ENCODE data around the gene CEP112. TPM values are rescaled to one million over a fixed set of nuclear protein-coding genes. Genes with fewer than 3 reads are reported as not detected.

Gene CEP112
- total RNA-seq, 1 donor from 2014 or later, result 24.5 TPM

DNA sequence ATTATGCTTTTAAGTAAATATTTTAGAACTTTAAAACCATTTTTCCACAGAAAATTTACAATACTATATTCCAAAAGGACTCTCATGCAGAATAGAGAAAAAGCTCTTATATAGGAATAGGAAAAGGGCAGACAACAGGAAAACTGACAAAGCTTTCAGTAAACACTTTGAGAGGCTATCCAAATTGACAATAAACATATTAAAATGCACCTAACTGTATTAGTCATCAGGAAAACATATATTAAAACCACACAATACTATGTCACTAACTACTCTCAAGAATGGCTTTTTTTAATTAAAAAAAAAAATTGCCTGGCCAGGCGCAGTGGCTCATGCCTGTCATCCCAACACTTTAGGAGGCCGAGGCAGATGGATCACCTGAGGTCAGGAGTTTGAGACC lies 77.3 kb downstream of the CEP112 start:
- TF ChIP-seq, protein P1, sequence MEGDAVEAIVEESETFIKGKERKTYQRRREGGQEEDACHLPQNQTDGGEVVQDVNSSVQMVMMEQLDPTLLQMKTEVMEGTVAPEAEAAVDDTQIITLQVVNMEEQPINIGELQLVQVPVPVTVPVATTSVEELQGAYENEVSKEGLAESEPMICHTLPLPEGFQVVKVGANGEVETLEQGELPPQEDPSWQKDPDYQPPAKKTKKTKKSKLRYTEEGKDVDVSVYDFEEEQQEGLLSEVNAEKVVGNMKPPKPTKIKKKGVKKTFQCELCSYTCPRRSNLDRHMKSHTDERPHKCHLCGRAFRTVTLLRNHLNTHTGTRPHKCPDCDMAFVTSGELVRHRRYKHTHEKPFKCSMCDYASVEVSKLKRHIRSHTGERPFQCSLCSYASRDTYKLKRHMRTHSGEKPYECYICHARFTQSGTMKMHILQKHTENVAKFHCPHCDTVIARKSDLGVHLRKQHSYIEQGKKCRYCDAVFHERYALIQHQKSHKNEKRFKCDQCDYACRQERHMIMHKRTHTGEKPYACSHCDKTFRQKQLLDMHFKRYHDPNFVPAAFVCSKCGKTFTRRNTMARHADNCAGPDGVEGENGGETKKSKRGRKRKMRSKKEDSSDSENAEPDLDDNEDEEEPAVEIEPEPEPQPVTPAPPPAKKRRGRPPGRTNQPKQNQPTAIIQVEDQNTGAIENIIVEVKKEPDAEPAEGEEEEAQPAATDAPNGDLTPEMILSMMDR (conservative IDR thresholded peaks at IDR 0.05), result no peak
- Mint-ChIP-seq H3K36me3 (ENCODE audit: low read depth) (peaks cover 28% of the 10 kb centered on the region), H3K4me1 (no peaks in the 10 kb centered on the region)

DNA sequence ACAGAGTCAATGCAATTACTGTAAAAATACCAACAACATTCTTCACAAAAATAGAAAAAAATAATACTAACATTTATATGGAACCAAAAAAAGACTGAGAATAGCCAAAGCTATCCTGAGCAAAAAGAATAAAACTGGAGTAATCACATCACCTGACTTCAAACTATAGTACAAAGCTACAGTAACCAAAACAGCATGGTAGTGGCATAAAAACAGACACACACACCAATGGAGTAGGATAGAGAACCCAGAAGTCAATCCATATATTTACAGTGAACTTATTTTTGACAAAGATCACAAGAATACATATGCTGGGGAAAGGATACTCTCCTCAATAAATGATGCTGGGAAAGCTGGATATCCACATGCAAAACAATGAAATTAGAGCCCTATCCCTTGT lies 84.2 kb downstream of the CEP112 start:
- Mint-ChIP-seq H3K9me3 (peaks cover 17% of the 10 kb centered on the region), H3K4me3 (no peak overlapping the region), H3K27ac (ENCODE audit: unreplicated experiment) (no peak overlapping the region), H3K27me3 (ENCODE audit: low read depth) (no peaks in the 10 kb centered on the region), H3K36me3 (ENCODE audit: low read depth) (peaks cover 46% of the 10 kb centered on the region), H3K4me1 (no peaks in the 10 kb centered on the region)
- TF ChIP-seq, protein P1 (conservative IDR thresholded peaks at IDR 0.05), result no peak
- DNase-seq (ENCODE audit: low read depth, low spot score), result no peak

More for the DNA sequence above, 77.3 kb downstream of the CEP112 start:
- H3K4me3 Mint-ChIP-seq, result no peak overlapping the region
- no peak for DNase-seq (ENCODE audit: low read depth, low spot score)
- no peaks in the 10 kb centered on the region for H3K27me3 Mint-ChIP-seq (ENCODE audit: low read depth)
- H3K27ac Mint-ChIP-seq (ENCODE audit: unreplicated experiment), result no peak overlapping the region
- peaks cover 20% of the 10 kb centered on the region for H3K9me3 Mint-ChIP-seq

DNA sequence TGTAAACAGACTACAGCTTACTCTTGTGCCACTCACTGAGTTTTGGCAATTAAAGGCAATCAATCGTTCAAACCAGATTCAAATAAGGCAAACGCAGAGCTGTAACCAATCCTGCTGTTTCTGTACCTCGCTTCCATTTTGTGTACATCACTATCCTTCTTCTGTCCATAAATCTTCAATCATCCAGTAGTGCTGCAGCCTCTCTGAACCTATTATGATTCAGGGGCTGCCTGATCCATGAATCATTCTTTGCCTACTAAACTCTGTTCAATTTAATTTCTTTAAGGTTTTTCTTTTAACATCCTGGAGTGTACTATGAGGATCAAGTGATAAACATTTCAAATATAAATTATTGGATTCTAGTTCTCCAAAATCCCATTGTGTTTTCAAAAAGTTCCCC lies 93.9 kb downstream of the CEP112 start:
- no peak overlapping the region for H3K4me3 Mint-ChIP-seq
- no peak for DNase-seq (ENCODE audit: low read depth, low spot score)
- no peak overlapping the region for H3K27ac Mint-ChIP-seq (ENCODE audit: unreplicated experiment)
- H3K9me3 Mint-ChIP-seq, result peaks cover 4% of the 10 kb centered on the region
- H3K27me3 Mint-ChIP-seq (ENCODE audit: low read depth), result no peaks in the 10 kb centered on the region
- TF ChIP-seq, protein P1 (conservative IDR thresholded peaks at IDR 0.05), result no peak
- peaks cover 31% of the 10 kb centered on the region for H3K36me3 Mint-ChIP-seq (ENCODE audit: low read depth)
- H3K4me1 Mint-ChIP-seq, result no peaks in the 10 kb centered on the region

DNA sequence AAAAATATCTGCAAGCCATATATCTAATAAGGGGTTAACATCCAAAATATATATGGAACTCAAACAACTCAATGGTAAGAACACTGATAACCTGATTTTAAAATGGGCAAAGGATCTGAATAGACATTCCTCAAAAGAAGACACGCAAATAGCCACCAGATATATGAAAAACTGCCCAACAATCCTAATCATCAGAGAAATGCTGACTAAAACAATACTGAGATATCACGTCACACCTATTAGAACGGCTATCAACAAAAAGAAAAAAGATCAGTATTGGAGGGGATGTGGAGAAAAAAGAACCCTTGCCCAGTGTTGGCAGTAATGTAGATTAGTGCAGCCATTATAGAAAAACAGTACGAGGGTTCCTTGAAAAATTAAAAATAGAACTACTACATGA lies 97.2 kb downstream of the CEP112 start:
- Mint-ChIP-seq H3K36me3 (ENCODE audit: low read depth) (peaks cover 46% of the 10 kb centered on the region), H3K4me3 (no peak overlapping the region), H3K27me3 (ENCODE audit: low read depth) (no peaks in the 10 kb centered on the region), H3K27ac (ENCODE audit: unreplicated experiment) (no peak overlapping the region), H3K9me3 (peaks cover 7% of the 10 kb centered on the region), H3K4me1 (no peaks in the 10 kb centered on the region)
- no peak for DNase-seq (ENCODE audit: low read depth, low spot score)
- TF ChIP-seq, protein P1 (conservative IDR thresholded peaks at IDR 0.05), result no peak

DNA sequence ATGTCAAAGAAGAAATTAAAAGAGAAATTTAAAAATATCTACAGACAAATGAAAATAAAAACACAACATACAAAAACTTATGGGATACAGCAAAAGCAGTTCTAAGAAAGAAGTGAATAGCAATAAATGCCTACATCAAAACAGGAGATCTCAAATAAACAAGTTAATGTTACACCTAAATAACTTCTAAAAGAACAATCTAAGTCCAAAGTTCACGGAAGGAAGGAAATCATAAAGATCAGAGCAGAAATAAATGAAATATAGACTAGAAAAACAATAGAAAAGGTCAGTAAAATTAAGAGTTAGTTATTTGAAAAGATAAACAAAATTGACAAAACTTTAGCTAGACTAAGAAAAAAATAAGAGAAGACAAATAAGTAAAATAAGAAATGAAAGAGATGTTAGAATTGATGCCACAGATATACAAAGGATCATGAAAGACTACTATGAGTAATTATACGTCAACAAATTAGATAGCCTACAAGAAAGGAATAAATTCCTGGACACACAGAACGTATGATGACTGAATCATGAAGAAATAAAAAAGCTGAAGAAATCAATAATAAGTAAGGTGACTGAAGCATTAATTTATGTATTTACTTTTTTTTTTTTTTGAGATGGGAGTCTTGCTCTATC lies 100.4 kb downstream of the CEP112 start:
- Mint-ChIP-seq H3K4me3 (no peak overlapping the region), H3K9me3 (peaks cover 13% of the 10 kb centered on the region), H3K4me1 (no peaks in the 10 kb centered on the region), H3K27me3 (ENCODE audit: low read depth) (no peaks in the 10 kb centered on the region), H3K27ac (ENCODE audit: unreplicated experiment) (no peak overlapping the region), H3K36me3 (ENCODE audit: low read depth) (peaks cover 41% of the 10 kb centered on the region)
- DNase-seq (ENCODE audit: low read depth, low spot score), result no peak
- TF ChIP-seq, protein P1 (conservative IDR thresholded peaks at IDR 0.05), result no peak

Data from neural crest cell (in vitro differentiated cells).